HG03066 (cell line): ENCODE data around the gene PRKCG.
"Not testable (repeated sequence)": the region's sequence is repeated elsewhere in the genome, so short reads cannot be mapped to it uniquely, and the experiment has no call there.

Experiments
- ATAC-seq: cut with Tn5 transposase; IDR thresholded peaks from one replicate; pipeline ENCODE4 v1.9.1; 2021; ENCODE audit warnings: low read depth; ENCODE audit not compliant: unreplicated experiment

Gene PRKCG

DNA sequence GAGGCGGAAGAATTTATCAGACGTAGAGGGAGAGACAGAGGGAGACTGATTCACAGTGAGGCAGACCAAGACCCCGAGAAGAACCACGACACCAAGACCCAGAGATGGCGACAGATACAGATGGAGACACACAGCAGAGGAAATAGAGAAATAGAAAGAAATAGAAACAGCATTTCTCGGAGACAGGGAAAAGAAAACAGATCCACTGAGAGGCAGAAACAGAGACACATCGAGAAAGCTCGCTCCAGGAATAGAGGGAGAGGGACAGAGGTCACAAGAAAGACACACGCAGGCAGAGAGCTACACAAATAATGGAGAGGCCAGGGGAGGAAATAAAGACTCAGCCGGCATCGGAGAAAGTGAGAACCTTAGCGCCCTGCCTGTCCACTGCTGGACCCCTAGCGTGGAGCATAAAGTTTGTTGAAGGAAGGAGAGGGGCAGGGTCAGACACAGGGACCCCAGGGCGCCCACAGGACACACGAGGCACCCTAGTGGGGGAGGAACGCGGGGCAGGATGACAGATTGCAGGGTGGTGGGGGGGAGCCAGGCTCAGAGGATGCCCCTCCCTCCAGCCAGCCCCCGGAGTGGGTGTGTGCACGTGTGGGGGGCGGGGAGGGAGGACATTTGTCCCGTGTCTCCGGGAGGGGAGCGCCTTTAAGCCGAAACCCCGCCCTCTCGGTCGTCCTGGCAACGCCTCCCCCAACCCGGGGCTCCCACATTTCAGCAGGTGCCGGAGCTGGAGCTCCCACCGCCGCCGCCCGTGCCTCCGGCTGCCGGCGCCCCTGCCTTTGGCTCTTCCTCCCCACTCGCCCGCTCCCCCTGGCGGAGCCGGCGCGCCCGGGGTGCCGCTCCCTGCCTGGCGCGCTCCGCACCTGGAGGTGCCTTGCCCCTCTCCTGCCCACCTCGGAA, at the start of gene PRKCG:
PRKCG (plus strand) TSS at position 716 of the 909 bp plus-strand sequence. CDS start 298 bp downstream, outside the sequence.
- ATAC-seq = no peak

DNA sequence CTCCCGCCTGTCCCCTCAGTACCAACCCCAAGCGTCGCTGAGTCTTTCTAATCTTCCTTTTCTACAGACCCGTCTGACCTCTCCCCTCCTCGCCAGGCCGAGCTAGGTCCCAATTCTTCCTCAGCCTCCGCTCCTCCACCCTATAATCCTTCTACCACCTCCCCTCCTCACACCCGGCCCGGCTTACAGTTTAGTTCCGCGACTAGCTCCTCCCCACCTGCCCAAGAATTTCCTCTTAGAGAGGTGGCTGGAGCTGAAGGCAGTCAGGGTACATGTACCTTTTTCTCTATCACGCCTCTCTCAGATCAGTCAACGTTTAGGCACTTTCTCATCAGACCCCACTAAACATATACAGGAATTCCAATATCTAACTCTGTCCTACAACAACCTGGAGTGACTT, 49.1 kb upstream of the PRKCG start:
- not testable (repeated sequence) for ATAC-seq

DNA sequence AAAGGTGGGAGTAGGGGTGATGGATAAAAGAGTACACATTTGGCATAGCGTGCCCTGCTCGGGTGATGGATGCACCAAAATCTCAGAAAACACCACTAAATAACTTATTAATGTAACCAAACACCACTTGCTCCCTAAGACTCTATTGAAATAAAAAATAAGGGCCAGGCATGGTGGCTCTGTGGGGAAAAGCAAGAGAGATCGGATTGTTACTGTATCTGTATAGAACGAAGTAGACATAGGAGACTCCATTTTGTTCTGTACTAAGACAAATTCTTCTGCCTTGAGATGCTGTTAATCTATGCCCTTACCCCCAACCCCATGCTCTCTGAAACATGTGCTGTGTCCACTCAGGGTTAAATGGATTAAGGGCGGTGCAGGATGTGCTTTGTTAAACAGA, 43.6 kb upstream of the PRKCG start:
- not testable (repeated sequence) for ATAC-seq

DNA sequence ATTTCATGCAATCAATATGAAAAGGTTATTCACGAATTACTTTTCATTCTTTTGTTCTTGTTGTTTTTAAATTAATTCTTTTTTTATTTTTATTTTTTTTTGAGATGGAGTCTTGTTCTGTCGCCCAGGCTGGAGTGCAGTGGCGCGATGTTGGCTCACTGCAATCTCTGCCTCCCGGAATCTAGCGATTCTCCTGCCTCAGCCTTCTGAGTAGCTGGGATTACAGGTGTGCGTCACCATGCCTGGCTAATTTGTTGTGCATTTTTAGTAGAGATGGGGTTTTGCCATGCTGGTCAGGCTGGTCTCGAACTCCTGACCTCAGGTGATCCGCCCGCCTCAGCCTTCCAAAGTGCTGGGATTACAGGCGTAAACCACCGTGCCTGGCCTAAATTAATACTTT, 41.8 kb upstream of the PRKCG start:
- not testable (repeated sequence) for ATAC-seq

DNA sequence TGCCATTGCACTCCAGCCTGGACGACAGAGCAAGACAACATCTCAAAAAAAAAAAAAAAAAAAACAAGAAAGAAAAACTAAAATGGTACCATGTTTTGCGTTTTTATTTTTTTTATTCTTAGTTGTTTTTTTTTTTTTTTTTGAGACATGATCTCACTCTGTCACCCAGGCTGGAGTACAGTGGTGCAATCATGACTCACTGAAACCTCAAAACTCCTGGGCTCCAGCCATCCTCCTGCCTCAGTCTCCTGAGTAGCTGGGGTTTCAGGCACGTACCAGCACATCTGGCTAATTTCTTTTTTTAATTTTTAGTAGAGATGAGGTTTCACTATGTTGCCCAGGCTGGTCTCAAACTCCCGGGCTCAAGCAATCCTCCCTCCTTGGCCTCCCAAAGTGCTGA, 41.1 kb upstream of the PRKCG start:
- not testable (repeated sequence) for ATAC-seq

DNA sequence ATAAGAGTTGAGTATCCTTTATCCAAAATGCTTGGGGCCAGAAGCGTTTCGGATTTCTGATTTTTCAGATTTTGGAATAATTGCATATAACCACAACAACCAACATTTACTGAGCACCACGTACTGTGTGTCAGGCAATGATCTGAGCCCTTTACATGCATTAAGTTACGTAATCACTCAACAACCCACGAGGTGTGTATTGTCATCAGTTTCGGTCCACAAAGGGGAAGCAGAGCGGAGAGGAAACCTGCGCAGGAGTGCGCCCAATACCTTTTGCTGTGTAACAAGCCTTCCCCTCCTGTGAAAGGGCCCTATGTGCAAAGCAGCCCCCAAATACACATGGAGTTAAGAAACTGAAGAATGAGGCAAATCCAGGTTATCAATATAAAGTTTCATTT, 37.1 kb upstream of the PRKCG start:
- no peak for ATAC-seq

DNA sequence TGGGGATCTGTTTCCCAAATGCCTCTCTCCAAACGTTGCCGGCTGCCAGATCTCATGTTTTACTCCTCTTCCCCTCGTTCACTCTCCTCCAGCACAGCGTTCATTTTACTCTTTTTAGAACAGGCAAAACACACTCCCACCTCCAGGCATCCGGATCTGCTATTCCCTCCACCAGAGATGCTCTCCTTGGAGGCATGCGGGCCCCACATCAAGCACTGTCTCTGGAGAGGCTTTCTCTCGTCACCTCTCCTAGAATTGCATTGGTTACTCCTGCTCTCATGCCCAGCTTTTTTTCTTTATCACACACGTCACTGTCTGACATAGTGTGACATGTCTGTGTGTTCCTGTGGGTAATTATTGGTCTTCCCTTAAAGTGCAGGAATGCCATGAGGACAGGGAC, 34.4 kb upstream of the PRKCG start:
- no peak for ATAC-seq

DNA sequence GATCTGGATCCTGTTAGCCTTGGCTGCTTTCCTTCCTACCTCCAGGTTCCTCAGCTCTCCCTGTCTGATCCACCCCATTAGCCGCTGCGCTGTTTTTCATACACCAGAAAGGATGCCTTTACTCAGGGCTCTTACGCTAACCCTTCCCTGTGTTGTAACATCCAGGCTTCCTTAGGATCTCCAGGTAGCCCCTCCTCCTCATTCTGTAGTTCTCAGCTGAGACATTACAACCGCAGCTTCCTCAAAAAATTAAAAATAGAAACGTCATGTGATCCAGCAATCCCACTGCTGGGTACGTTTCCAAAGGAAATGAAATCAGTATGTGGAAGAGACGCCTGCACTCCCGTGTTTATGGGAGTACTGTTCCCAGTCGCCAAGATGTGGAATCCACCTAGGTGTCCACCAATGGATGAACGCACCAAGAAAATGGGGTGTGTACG, 32.7 kb upstream of the PRKCG start:
- no peak for ATAC-seq

DNA sequence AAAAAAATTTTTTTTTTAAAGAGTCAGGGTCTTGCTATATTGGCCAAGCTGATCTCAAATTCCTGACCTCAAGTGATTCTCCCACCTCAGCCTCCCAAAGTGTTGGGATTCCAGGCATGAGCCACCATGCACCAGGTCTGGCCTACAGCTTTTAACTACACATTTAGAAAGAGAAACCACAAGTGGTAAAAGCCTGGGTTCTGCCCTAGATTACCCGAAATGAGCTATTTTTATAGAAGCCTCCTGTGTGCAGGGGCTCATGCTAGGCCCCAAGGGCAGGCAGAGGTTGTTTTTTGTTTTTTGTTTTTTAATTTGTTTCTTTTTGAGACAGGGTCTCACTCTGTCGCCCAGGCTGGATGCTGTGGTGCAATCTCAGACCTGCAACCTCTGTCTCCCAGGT, 28.3 kb upstream of the PRKCG start:
- ATAC-seq = no peak

DNA sequence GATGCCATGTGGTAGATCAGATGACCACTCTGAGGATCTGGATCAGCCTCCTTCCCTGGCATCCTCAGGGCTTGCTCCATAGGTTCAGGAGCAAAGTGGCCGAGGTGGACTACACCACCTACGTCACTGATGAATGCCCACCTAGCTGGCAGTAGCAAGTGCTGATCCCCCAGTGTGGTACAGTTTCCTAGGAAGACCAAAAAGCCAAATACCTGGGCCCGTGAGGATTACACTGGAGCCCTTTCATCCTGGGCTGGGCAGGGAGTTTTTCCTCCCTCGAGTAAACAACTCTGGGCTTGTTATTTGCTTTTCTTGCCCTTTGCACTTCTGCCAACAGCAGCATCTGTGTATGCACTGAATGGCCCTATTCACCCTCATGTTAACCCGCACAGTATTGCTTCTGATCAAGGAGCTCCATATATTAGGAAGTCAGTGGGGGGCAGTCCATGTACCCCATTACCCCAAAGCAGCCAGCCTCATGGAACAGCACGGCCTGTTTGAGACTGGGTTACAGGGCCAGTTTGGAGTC, 17.6 kb upstream of the PRKCG start:
- ATAC-seq = no peak

DNA sequence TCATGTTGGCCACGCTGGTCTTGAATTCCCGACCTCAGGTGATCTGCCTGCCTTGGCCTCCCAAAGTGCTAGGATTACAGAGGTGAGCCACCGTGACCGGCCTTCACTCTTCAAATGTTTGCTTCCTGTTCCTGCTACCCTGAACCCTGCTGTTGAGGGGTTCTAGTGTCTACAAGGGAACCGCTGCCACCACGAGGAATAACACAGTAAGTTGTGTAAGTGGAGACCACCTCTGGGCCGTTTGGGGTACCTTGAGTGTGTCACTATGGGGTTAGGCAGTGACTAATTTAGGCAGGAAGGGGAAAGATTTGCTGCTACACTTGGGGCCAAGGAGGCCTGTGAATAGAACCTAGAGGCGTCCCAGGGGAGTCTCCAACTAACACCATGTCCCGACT, 16.5 kb upstream of the PRKCG start:
- ATAC-seq = no peak

DNA sequence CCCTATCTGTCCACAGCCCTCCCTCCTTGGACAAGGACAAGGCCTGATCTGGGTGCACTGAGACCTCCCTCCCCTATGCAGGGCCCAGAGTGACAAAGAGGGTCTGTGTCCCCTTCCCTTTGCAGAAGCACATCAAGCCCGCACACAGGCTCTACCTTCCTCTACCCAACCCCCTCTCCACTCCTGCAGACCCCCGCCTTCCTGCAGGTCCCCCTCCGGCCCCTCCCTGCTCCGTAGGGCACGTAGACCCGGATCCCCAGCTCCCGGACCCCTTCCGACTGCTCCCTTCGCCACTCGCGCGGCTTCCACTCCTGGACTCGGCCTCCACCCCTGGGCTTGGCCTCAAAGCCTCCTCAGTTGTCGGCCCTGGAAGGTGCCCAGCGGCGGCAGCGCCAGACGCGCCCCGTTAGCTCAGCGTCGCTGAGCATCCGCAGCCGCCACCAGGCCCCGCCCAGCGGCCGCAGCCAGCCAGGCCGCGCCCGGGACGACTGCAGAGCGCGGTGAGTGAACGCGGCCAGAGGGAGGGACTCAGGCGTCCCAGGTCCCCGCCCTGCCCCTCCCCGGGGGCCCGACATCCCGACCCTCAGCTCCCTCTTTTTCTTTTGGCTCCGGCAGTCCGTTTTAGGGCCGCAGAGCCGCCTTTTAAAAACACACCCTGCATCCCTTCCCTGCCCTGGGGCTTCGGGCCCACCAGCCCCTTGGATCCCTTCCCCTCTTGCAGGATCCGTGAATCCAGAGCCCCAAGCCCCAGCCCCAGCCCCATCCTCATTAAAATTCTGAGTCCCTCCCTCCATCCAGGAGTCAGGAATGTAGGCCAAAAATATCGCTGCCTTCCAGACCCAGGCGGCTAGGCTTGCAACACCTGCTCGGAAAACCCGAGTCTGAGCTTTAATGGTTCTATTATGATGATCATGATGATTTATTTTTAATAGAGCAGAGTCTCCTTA, 15.8 kb upstream of the PRKCG start:
- no peak for ATAC-seq

DNA sequence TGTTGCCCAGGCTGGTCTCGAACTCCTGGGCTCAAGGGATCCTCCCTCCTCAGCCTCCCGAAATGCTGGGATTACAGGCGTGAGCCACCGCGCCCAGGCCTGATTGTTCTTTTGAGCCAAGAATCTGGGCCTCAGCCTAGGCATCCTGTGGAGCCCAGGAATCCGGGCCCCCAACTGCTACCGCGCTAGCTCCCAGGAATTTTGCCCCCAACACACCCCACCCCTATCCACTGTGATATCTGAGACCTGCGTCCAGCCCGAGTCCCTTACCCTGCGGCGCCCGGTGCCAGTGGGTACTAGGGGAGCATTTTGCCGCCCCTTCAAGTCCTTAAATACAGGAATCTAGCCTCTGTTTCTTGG, 15.2 kb upstream of the PRKCG start:
- ATAC-seq = no peak

DNA sequence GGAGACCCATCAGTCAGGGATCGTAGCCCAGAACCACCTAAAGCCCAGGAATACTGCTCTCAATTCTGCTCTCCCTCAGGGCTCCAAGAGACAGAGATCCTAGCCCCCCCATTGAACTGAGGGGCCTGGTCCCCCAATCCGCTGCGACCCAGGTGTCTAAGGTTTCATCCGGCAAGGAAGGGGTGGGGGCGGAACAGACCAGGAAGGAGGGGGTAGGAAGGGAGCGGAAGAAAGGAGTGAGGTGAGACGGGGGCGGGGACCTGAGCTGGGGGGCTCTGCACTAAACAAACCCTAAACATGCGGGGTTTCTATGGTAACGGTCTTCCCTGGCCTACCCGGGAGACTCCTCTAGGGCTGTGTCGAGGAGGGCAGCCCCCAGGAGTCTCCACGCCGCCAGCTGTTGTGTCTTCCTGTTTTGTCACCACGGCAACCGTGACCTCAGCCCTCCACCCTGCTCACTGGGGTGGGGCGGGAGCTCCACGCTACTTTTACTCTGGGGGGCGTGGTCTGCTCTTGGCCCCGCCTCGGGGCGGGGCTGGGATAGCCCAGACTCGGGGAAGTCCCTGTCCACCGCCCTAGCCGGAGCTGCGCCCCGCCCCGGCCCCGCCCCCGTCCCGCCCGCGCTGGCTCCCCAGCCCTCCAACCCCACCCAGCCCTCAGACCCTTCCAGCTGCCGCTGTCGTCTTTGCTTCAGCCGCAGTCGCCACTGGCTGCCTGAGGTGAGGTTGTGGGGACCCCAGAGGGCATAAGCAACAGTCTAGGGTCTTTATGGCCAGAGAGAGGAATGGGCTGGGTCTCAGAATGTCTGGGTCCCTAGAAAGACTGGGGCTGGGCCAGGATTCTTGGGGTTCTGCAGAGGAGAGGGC, 14.5 kb upstream of the PRKCG start, which contains the start of gene MYADM:
MYADM (plus strand) TSS at position 659 of the 866 bp plus-strand sequence. CDS start 5,647 bp downstream, outside the sequence.
- ATAC-seq = peak; percentile 59

DNA sequence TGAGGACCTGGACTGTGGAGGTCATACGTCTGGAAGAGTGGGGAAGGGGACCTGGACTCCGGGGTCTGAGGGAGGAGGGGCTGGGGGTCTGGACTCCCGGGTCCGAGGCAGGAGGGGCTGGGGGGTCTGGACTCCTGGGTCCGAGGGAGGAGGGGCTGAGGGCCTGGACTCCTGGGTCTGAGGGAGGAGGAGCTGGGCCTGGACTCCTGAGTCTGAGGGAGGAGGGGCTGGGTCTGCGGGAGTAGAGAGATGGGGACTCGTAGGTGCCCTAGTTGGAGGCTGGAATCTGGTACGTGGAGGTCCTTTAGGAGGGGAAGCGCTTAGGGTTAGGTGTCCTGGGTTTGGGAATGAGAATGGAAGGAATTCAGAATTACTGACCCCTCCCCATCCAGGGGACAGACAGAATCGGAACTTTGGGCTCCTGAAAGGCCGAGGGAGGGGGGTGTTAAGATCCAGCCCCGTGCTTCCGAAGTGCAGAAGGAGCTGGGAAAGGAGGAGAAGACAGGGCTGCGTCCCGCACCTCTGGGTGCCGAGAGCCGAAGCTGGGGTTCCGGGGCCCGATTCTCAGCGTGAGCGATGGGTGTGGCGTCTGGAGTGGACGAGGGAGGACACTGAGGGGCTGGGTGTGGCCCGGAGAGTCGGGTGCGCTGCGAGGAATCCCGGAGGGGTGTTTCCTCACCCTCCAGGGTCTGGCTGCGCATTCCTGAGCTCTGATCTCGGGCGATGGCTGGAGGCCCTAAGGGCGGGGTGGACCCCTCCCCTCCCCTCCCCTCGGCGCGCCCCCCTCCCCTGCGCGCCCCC, 13.7 kb upstream of the PRKCG start:
- no peak for ATAC-seq

DNA sequence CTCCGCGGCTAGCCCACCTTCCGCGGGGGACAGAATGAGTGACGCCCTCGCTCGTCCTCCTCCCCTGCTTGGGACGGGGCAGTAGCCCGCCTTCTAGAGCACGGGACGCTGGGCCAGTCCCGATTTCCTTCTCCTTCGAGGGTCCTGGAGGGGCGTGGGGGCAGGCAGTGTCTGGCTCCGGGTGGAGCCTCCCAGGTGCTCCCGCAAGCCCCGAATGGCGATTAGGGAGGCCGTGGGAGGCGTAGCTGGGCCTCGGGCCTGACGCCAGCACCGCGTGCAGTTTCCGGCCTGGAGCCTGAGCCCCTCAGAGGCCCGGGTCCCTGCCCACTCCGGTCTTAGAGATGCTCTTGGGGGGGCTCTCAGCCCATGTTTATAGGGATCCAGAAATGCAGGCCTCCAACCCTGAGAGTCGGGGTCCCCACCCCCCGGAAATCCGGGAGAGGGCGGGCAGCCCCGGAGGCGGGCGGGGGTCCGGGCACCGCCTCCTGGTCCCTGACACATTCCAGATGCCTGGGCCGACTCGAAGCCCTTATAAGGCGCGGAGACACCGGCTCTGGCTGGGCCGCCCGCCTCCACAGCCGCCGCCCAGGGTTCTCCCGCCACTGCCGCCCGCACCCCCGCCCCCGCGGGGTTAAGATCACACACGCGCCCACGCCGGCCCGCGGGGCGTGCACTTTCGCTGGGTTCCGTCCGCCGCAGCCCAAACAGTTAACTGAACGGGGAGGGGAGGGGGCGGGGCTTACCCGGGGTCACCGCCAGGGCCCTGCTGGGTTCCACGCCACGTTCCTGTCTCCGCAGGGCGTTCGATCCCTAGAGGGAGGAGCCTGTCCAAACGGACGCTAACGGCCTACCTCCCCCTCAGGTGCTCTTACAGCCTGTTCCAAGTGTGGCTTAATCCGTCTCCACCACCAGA, 12.8 kb upstream of the PRKCG start:
- peak; percentile 37 for ATAC-seq

DNA sequence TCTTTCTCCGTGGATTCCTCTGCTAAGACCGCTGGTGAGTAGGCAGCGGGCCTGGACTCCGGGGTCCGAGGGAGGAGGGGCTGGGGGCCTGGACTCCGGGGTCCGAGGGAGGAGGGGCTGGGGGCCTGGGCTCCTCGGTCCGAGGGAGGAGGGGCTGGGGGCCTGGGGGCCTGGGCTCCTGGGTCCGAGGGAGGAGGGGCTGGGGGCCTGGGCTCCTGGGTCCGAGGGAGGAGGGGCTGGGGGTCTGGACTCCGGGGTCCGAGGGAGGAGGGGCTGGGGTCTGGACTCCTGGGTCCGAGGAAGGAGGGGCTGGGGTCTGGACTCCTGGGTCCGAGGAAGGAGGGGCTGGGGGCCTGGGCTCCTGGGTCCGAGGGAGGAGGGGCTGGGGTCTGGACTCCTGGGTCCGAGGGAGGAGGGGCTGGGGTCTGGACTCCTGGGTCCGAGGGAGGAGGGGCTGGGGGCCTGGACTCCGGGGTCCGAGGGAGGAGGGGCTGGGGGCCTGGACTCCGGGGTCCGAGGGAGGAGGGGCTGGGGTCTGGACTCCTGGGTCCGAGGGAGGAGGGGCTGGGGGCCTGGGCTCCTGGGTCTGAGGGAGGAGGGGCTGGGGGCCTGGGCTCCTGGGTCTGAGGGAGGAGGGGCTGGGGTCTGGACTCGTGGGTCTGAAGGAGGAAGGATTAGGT, 12.1 kb upstream of the PRKCG start:
- not testable (repeated sequence) for ATAC-seq

DNA sequence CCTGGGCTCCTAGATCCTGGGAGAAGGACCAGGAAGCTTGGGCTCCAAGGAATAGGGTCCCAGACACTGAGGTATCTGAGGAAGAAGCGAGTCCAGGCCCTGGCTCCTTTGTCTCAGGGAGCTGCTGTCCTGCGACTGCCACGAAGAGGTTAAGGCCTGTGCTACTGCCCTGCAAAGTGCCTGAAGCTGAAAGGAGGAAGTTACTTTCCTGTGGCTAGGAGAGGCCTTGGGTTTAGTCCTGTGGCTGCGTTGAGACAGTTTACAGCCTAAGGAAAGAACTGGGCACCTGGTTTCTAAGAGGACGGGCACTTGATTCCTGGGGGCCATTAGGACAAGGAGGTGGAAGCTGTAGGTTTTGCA, 11.5 kb upstream of the PRKCG start:
- ATAC-seq = no peak
